GM23248 (cell line): ENCODE measurements around the gene HEXA. TPM values are rescaled to one million over a fixed set of nuclear protein-coding genes. Genes with fewer than 3 reads are reported as not detected.

Experiments used
- DNase-seq: peaks from one replicate; pipeline ENCODE4 v3.0.0-alpha.2; 2015
- H2AFZ ChIP-seq: fragments of 200-600 bp; sonication (generic); 2 replicates; pipeline ENCODE4 v1.6.1; 2016; ENCODE audit warnings: antibody characterized with exemption
- H3F3A ChIP-seq: fragments of 200-600 bp; sonication (generic); 2 replicates; pipeline ENCODE4 v1.6.1; 2016; ENCODE audit warnings: mild to moderate bottlenecking, antibody characterized with exemption, mixed run types; ENCODE audit not compliant: insufficient read depth
- H3K27ac ChIP-seq: fragments of 200-600 bp; sonication (generic); 2 replicates; pipeline ENCODE4 v1.5.1; 2016; ENCODE audit warnings: mild to moderate bottlenecking
- H3K27me3 ChIP-seq: fragments of 200-600 bp; sonication (generic); replicated peaks from 2 replicates; pipeline ENCODE4 v1.6.1; 2016; ENCODE audit warnings: mild to moderate bottlenecking; ENCODE audit not compliant: insufficient read depth
- H3K36me3 ChIP-seq: fragments of 200-600 bp; sonication (generic); 2 replicates; pipeline ENCODE4 v1.6.1; 2016; ENCODE audit warnings: low read depth, mild to moderate bottlenecking
- H3K4me1 ChIP-seq: fragments of 200-600 bp; sonication (generic); 2 replicates; pipeline ENCODE4 v1.6.1; 2016; ENCODE audit warnings: mild to moderate bottlenecking; ENCODE audit not compliant: insufficient read depth
- H3K4me2 ChIP-seq: fragments of 200-600 bp; sonication (generic); one replicate; pipeline ENCODE4 v1.6.1; 2016; ENCODE audit warnings: mild to moderate bottlenecking; ENCODE audit not compliant: unreplicated experiment
- H3K4me3 ChIP-seq: fragments of 200-600 bp; sonication (generic); 2 replicates; pipeline ENCODE4 v1.5.1; 2016; ENCODE audit warnings: mild to moderate bottlenecking
- H3K79me2 ChIP-seq: fragments of 200-600 bp; sonication (generic); 2 replicates; pipeline ENCODE4 v1.6.1; 2016; ENCODE audit warnings: mild to moderate bottlenecking; ENCODE audit not compliant: insufficient read depth
- H3K9ac ChIP-seq: fragments of 200-600 bp; sonication (generic); 2 replicates; pipeline ENCODE4 v1.6.1; 2016; ENCODE audit warnings: mild to moderate bottlenecking
- H3K9me2 ChIP-seq: fragments of 200-600 bp; sonication (generic); 2 replicates; pipeline ENCODE4 v1.6.1; 2016; ENCODE audit warnings: mixed run types, mild to moderate bottlenecking, moderate library complexity; ENCODE audit not compliant: insufficient read depth
- H3K9me3 ChIP-seq: fragments of 200-600 bp; sonication (generic); one replicate; pipeline ENCODE4 v1.6.1; 2017; ENCODE audit warnings: low read depth
- H4K20me1 ChIP-seq: fragments of 200-600 bp; sonication (generic); 2 replicates; pipeline ENCODE4 v1.6.0; 2016; ENCODE audit not compliant: insufficient read depth
- EZH2 ChIP-seq: fragments of 200-600 bp; sonication (generic); IDR thresholded peaks from 2 replicates; pipeline ENCODE4 v1.6.1; 2018; ENCODE audit warnings: antibody characterized with exemption, mild to moderate bottlenecking; ENCODE audit not compliant: insufficient read depth, poor library complexity, severe bottlenecking
- EZH2phosphoT487 ChIP-seq: fragments of 200-600 bp; sonication (generic); IDR thresholded peaks from 2 replicates; pipeline ENCODE4 v1.6.1; 2018; ENCODE audit warnings: antibody characterized with exemption, moderate library complexity, mild to moderate bottlenecking, low read depth; ENCODE audit not compliant: insufficient read depth
- WGBS, 2 experiments: methylation state at CpG; one replicate each; pipeline ENCODE4 v1.1.6; 2015 to 2017; ENCODE audit warnings: low lambda C conversion rate in 2 of 2, low coverage in 1 of 2; ENCODE audit errors: missing lambda C conversion rate in 2 of 2; 5-methylcytosine and 5-hydroxymethylcytosine counted together
- in situ Hi-C: fragments of 300-500 bp; cut with MboI; formaldehyde crosslinking; loops from 2 replicates; pipeline ENCODE4 v1.15.0; 2020
- polyA plus RNA-seq: library from polyadenylated mRNA; unstranded; fragments of >200 nt; fragmentation: Nextera tagmentation; extraction: Ambion mirVana; gene quantifications from 2 replicates; pipeline ENCODE4 v1.2.1, GENCODE V29; 2016
- total RNA-seq: library from RNA; depleted of rRNA; stranded (reverse); fragments of >200 nt; shearing (Covaris generic); gene quantifications from 2 replicates; pipeline ENCODE4 v1.2.3, GENCODE V29; 2014

The HEXA gene
- total and polyA plus RNA-seq, 2 experiments from 2014 or later = 162 to 190 TPM

DNA sequence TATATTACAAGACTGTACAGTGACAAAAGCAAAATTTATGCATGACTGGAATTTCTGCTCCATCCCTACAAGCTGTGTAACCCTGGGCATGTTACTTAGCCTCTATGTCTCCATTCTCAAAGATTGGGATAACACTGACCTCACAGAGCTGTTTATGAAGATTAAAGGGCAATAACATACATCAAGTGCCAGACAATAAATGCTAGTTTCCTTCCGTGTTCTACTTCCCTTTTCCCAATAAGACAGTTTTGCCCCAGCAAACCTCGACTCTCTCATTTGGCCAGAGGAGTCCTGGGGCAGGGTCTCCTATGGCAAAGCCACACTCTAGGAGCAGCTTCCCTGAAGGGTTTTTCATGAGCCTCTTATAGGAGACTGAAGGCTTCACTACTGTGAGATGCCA, 7.5 kb downstream of the HEXA start:
- Histone ChIP-seq H3K36me3 (no peaks in the 10 kb centered on the region), H3K9me3 (no peaks in the 10 kb centered on the region), H3K4me1 (peaks cover 4% of the 10 kb centered on the region; the same call in 1 of the 2 replicates), H3K9ac (no peak overlapping the region), H3K79me2 (peaks cover 76% of the 10 kb centered on the region), H3K27me3 (no peaks in the 10 kb centered on the region), H3K4me3 (no peak overlapping the region), H3K27ac (no peak overlapping the region), H3F3A (no peaks in the 10 kb centered on the region), H2AFZ (no peak overlapping the region), H3K4me2 (no peak overlapping the region), H3K9me2 (no peaks in the 10 kb centered on the region), H4K20me1 (no peaks in the 10 kb centered on the region)
- DNase-seq = no peak
- TF ChIP-seq EZH2 (no peak), EZH2phosphoT487 (no peak)
- 96 to 100% methylated on average over 2 of the region's 2 CpGs for WGBS, 2 experiments
- in situ Hi-C loops = no loop called here

DNA sequence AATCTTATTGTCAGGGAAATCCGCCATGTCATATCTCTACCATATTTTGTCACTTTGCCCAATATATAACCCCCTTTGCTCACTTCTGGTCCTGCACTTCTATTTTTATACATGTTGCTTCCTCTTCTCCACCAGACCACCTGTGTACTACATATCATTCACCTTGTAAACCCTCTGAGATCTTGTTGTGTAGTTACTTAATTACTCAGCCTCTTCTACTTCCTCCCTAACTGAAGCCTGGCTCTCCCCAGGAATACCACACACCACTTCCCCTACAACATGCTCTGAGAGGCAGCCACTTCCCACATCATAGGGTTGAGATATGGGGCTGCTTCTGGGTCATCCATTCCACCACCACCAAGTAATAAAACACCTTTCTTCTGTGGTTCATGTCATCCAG, 10.0 kb downstream of the HEXA start:
- Histone ChIP-seq H4K20me1 (no peaks in the 10 kb centered on the region), H3K9me2 (no peaks in the 10 kb centered on the region), H3K4me3 (no peak overlapping the region), H3F3A (no peaks in the 10 kb centered on the region), H3K9me3 (no peaks in the 10 kb centered on the region), H2AFZ (no peak overlapping the region), H3K4me1 (peaks cover 4% of the 10 kb centered on the region; the same call in 1 of the 2 replicates), H3K4me2 (no peak overlapping the region), H3K9ac (no peak overlapping the region), H3K79me2 (peaks cover 77% of the 10 kb centered on the region), H3K27ac (no peak overlapping the region), H3K36me3 (no peaks in the 10 kb centered on the region), H3K27me3 (no peaks in the 10 kb centered on the region)
- no peak for DNase-seq
- in situ Hi-C loops = no loop called here
- TF ChIP-seq EZH2 (no peak), EZH2phosphoT487 (no peak)
- 87 to 97% methylated on average over 1 of the region's 1 CpG for WGBS, 2 experiments

DNA sequence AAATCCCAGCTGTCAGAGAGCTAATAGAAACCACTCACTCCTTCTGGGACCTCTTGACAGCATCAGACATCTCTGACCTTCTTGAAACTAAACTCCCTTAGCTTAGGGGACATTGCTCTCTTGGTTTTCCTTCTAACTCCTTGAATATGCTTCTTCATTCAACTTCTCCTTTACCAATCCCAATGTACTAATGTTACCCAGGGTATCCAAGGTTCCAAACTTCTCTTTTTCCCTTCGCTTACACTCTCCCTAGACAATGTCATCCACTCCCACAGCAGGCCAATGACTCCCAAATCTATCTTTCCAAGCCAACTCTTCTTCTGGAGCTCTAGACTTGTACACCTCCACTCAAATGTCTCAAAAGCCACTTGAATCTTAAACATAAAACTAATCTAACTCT, 14.6 kb downstream of the HEXA start:
- no peak overlapping the region for H2AFZ ChIP-seq
- in situ Hi-C loops = no loop called here
- 97 to 100% methylated on average over 1 of the region's 1 CpG for WGBS, 2 experiments
- DNase-seq = no peak
- no peak overlapping the region for H3K4me3 ChIP-seq
- no peaks in the 10 kb centered on the region for H3K27me3 ChIP-seq
- H3K79me2 ChIP-seq = peaks cover 62% of the 10 kb centered on the region
- no peaks in the 10 kb centered on the region for H3K36me3 ChIP-seq
- no peak overlapping the region for H3K4me2 ChIP-seq
- peaks cover 18% of the 10 kb centered on the region for H3K4me1 ChIP-seq
- no peaks in the 10 kb centered on the region for H3K9me2 ChIP-seq
- TF ChIP-seq EZH2phosphoT487 = no peak
- TF ChIP-seq EZH2 = no peak
- H4K20me1 ChIP-seq = no peaks in the 10 kb centered on the region
- H3K9ac ChIP-seq = no peak overlapping the region
- H3K27ac ChIP-seq = no peak overlapping the region
- H3F3A ChIP-seq = peaks cover 22% of the 10 kb centered on the region
- H3K9me3 ChIP-seq = no peaks in the 10 kb centered on the region

- peaks cover 55% of the 10 kb centered on the region for H3K79me2 ChIP-seq
- H3K27me3 ChIP-seq = no peaks in the 10 kb centered on the region
- in situ Hi-C loops = no loop called here
- TF ChIP-seq EZH2 (no peak), EZH2phosphoT487 (no peak)
- H3K4me2 ChIP-seq = peak overlapping the region; percentile 69
- H3K27ac ChIP-seq = peak overlapping the region; percentile 75
- peak overlapping the region; percentile 39; the same call in 1 of the 2 replicates for H2AFZ ChIP-seq
- DNase-seq = peak; percentile 97
- H3F3A ChIP-seq = peaks cover 24% of the 10 kb centered on the region
- H3K9ac ChIP-seq = peak overlapping the region; percentile 53
- H3K4me3 ChIP-seq = peak overlapping the region; percentile 46
- H3K36me3 ChIP-seq = no peaks in the 10 kb centered on the region
- H3K9me2 ChIP-seq = no peaks in the 10 kb centered on the region
- no peaks in the 10 kb centered on the region for H4K20me1 ChIP-seq
- H3K4me1 ChIP-seq = peaks cover 18% of the 10 kb centered on the region
- WGBS, 2 experiments = 4% methylated on average over 7 of the region's 7 CpGs
- H3K9me3 ChIP-seq = no peaks in the 10 kb centered on the region
These were observed 17.1 kb downstream of the HEXA start for GRCh38 chr15:72358650-72359171.
